Hematopoietic multipotent progenitor cell treated with erythropoietin and hydrocortisone succinate and interleukin-3 and kit ligand, for 15 days (in vitro differentiated cells): Measurements from ENCODE around the gene RETREG3.

Experiments
- DNase-seq: peaks from one replicate; pipeline ENCODE4 v3.0.0-alpha.2; 2015; ENCODE audit warnings: low spot score

RETREG3 gene

DNA sequence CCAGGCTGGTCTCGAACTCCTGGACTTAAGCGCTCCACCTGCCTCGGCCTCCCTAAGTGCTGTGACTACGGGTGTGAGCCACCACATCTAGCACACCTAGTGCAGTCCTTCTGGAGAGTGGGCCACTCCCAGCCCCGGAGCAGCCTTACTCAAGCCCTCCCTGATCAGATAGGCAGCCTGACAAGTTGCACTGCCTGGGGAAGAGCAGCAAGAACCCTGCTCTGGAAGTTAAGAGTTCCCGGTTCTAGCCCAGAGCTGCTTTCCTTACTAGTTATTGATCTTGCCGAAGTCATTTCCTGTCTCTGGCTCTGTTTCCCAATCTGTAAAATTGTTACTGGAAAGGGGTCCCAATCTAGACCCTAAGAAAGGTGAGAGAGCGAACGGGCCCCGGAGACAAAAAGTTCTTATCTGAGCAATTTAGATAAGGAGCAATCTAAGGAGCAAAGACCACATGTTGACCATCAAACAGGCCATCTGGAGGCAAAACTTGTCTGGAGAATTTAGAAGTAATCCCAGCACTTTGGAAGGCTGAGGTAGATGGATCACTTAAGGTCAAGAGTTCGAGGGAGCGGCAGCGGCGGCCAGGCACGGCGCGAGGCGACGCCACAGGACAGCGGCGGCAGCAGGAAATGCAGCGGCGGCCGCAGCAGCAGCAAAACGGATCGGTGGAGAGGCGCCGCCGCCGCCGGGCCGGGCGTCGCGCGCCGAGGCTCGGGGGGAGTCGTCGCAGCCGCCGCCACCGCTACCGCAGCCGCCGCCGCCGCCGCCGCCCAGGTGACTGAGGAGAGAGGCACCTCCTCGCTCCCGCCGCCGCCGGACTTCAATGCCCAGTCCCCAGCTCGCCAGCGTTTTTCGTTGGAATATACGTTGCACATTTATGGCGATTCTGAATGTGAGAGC is 77.5 kb downstream of the RETREG3 start:
- DNase-seq, result peak; percentile 57

GRCh38 chr17:42530952-42531454 is 78.2 kb downstream of the RETREG3 start:
- DNase-seq, result no peak
